Measurements from ENCODE around the gene DEF6. TPM values are rescaled to one million over a fixed set of nuclear protein-coding genes. Genes with fewer than 3 reads are reported as not detected.
A peak's percentile ranks its signal among the peaks of the same experiment; 100 is the strongest.

DEF6 gene
- total and polyA plus RNA-seq, 2 of the 13 experiments (the other 11 are each of a cell fraction or from before 2014, with no cell fraction given): 5.2 to 10.0 TPM

GRCh38 chr6:35318196-35319171, 20.9 kb downstream of the DEF6 start (continued):
- TF ChIP-seq AGO1 (IDR thresholded peaks at IDR 0.05; ENCODE audit: low read depth, low read length, poor library complexity, severe bottlenecking) (peak; percentile 71), ZSCAN12 (CRISPR knock-in tag; IDR thresholded peaks at IDR 0.05) (peak; percentile 76; the same call in 1 of the 2 replicates), ZNF138 (CRISPR knock-in tag; IDR thresholded peaks at IDR 0.05; ENCODE audit: low read depth) (0 out of 2 replicates have a peak, but pooled peaks have one; percentile 11), ZNF326 (CRISPR knock-in tag; IDR thresholded peaks at IDR 0.05; ENCODE audit: borderline replicate concordance) (no peak), ZNF382 (CRISPR knock-in tag; IDR thresholded peaks at IDR 0.05; ENCODE audit: borderline replicate concordance) (no peak), CBFB (CRISPR knock-in tag; IDR thresholded peaks at IDR 0.05) (peak; percentile 72; the same call in 1 of the 2 replicates), ZNF75D (CRISPR knock-in tag; IDR thresholded peaks at IDR 0.05; ENCODE audit: borderline replicate concordance) (no peak), GZF1 (CRISPR knock-in tag; IDR thresholded peaks at IDR 0.05) (no peak; the same call in none of the 2 replicates), ZKSCAN5 (CRISPR knock-in tag; IDR thresholded peaks at IDR 0.05) (peak; percentile 51; the same call in 1 of the 2 replicates), ZNF644 (CRISPR knock-in tag; IDR thresholded peaks at IDR 0.05; ENCODE audit: low read depth) (no peak), SP5 (CRISPR knock-in tag; IDR thresholded peaks at IDR 0.05; ENCODE audit: borderline replicate concordance, low read depth) (peak; percentile 79), ZNF44 (CRISPR knock-in tag; IDR thresholded peaks at IDR 0.05) (0 out of 2 replicates have a peak, but pooled peaks have one; percentile 22), NFYB (CRISPR knock-in tag; IDR thresholded peaks at IDR 0.05) (no peak), ELF4 (CRISPR knock-in tag; IDR thresholded peaks at IDR 0.05; ENCODE audit: borderline replicate concordance) (no peak), ZNF577 (CRISPR knock-in tag; IDR thresholded peaks at IDR 0.05; ENCODE audit: borderline replicate concordance, low read depth) (0 out of 2 replicates have a peak, but pooled peaks have one; percentile 45), ZMYM3 (CRISPR knock-in tag; IDR thresholded peaks at IDR 0.05) (peak; percentile 73), SOX5 (CRISPR knock-in tag; IDR thresholded peaks at IDR 0.05; ENCODE audit: borderline replicate concordance) (peak; percentile 41; the same call in 1 of the 2 replicates), ZNF124 (CRISPR knock-in tag; IDR thresholded peaks at IDR 0.05) (no peak), ZNF121 (CRISPR knock-in tag; IDR thresholded peaks at IDR 0.05) (peak; percentile 73), MED8 (CRISPR knock-in tag; IDR thresholded peaks at IDR 0.05; ENCODE audit: insufficient replicate concordance) (no peak)
- TF ChIP-seq, protein P1, sequence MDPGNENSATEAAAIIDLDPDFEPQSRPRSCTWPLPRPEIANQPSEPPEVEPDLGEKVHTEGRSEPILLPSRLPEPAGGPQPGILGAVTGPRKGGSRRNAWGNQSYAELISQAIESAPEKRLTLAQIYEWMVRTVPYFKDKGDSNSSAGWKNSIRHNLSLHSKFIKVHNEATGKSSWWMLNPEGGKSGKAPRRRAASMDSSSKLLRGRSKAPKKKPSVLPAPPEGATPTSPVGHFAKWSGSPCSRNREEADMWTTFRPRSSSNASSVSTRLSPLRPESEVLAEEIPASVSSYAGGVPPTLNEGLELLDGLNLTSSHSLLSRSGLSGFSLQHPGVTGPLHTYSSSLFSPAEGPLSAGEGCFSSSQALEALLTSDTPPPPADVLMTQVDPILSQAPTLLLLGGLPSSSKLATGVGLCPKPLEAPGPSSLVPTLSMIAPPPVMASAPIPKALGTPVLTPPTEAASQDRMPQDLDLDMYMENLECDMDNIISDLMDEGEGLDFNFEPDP (CRISPR knock-in tag; conservative IDR thresholded peaks at IDR 0.05): 0 out of 2 replicates have a peak, but pooled peaks have one; percentile 83
- TF ChIP-seq, protein P2, sequence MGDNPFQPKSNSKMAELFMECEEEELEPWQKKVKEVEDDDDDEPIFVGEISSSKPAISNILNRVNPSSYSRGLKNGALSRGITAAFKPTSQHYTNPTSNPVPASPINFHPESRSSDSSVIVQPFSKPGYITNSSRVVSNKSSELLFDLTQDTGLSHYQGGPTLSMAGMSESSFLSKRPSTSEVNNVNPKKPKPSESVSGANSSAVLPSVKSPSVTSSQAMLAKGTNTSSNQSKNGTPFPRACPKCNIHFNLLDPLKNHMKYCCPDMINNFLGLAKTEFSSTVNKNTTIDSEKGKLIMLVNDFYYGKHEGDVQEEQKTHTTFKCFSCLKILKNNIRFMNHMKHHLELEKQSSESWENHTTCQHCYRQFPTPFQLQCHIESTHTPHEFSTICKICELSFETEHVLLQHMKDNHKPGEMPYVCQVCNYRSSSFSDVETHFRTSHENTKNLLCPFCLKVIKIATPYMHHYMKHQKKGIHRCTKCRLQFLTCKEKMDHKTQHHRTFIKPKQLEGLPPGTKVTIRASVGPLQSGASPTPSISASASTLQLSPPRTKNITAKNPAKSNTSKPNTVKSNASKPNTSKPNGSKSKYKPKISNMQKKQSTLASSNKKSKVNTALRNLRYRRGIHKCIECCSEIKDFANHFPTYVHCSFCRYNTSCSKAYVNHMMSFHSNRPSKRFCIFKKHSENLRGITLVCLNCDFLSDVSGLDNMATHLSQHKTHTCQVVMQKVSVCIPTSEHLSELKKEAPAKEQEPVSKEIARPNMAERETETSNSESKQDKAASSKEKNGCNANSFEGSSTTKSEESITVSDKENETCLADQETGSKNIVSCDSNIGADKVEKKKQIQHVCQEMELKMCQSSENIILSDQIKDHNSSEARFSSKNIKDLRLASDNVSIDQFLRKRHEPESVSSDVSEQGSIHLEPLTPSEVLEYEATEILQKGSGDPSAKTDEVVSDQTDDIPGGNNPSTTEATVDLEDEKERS (CRISPR knock-in tag; IDR thresholded peaks at IDR 0.05): peak; percentile 75; the same call in 1 of the 2 replicates

Measured in HepG2 (cell line).